Melanocyte of skin (primary cell): ENCODE results near the gene CUZD1. TPM values are rescaled to one million over a fixed set of nuclear protein-coding genes. Genes with fewer than 3 reads are reported as not detected.

Experiments used
- total RNA-seq, 2 donors: library from RNA; depleted of rRNA; stranded (reverse); fragments of >200 nt; gene quantifications; 2 replicates each; pipeline ENCODE4 v1.2.3, GENCODE V29; 2012

CUZD1 gene, protein sequence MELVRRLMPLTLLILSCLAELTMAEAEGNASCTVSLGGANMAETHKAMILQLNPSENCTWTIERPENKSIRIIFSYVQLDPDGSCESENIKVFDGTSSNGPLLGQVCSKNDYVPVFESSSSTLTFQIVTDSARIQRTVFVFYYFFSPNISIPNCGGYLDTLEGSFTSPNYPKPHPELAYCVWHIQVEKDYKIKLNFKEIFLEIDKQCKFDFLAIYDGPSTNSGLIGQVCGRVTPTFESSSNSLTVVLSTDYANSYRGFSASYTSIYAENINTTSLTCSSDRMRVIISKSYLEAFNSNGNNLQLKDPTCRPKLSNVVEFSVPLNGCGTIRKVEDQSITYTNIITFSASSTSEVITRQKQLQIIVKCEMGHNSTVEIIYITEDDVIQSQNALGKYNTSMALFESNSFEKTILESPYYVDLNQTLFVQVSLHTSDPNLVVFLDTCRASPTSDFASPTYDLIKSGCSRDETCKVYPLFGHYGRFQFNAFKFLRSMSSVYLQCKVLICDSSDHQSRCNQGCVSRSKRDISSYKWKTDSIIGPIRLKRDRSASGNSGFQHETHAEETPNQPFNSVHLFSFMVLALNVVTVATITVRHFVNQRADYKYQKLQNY
- total RNA-seq: under 1 TPM; under 0.01 to 0.33 TPM

DNA sequence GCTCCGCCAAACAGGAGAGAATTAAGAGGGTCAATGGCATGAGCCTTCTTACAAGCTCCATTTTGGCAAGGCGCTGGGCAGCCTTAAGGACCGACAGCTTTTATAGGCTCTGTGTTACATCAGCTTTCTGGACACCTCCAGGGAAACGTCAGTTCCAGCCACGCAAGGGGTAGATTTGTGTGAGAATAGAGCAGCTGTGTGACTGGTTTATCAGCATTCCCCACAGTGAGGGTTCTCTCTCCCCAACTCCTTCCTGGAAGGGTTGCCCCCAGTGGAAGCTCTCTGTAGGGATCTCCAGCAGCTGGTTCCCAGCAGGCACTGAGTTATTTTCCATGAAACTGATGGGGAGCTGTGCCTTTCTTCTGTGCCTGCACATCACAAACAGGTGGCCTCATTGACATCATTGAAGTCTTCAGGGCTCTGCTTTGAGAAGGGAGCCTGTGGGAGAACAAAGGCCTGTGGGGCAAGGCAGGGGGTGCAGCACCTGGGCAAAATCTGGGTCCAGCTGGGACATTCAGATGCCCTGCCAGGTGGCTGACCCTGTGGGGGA, at the start of gene CUZD1:
Gene CUZD1 (minus strand): TSS at position 75 of the 550 bp plus-strand sequence. CDS start 14 bp downstream, at position 61.

DNA sequence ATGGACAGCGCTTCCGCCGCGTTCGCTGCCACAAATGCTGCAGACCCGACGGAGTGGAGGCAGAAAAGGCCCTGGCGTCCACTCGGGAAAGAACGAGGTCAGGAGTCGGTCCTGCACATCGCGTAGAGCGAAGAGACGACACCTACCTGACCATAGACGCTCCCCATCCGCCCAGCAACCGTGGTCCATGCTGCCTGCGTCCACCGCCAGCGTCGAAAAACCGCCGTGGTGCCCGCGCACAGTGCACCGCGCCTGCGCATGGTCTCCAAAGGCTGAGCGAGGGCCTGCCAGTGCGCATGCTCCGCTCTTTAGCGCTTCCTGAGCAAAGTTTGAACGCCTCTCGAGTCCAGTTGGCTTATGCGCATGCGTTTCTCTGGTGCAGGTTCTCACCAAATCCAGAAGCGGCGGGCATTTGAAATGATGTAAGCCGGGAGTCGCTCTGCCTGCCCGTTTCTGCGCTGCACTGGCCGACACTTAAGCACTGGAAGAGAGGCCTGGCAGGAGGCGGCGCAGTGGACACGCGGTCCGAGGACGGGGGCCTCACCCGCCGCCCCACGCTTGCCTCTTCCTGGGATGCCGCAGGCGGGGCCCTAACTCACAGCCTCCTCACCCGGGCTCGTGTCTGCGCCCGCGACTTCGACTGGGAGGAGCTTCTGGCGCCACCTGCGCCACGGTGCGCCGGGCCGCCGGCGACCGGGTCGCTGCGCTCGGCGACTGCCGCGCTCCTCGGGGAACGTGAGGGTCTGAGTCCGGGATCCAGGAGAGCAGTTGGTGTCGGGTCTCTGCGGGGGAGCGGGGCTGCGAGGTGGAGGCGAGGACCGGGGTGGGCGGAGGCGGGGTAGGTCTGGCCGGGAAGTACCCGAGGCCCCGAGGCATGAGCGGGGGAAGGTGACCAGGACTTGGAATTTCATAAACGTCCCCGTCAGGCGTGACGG, 33.9 kb upstream of the CUZD1 start, which contains the start of gene FAM24B:
Gene FAM24B (minus strand): TSS at position 243 of the 935 bp plus-strand sequence. CDS start 29,066 bp downstream, outside the sequence.

Other genes with a start within 250 kb of the CUZD1 start
- gene C10orf120, start 146.0 kb downstream of the CUZD1 start, total RNA-seq: not detected
- gene FAM24B, start 33.7 kb upstream of the CUZD1 start, total RNA-seq: 1 to 10 TPM in 1 of 2 donors, under 1 TPM in 1; 0.69 to 3.3 TPM
- not detected for gene FAM24A, start 64.8 kb upstream of the CUZD1 start, total RNA-seq
- gene C10orf88, start 108.4 kb upstream of the CUZD1 start, total RNA-seq: 10 to 100 TPM in 1 of 2 donors, 1 to 10 TPM in 1; 6.2 to 12.0 TPM
- gene PSTK, start 134.5 kb upstream of the CUZD1 start, total RNA-seq: 1 to 10 TPM; 4.5 to 5.0 TPM
- gene IKZF5, start 162.9 kb upstream of the CUZD1 start, total RNA-seq: 1 to 10 TPM; 3.0 to 3.8 TPM
- gene ACADSB, start 163.1 kb upstream of the CUZD1 start, total RNA-seq: 1 to 10 TPM; 8.0 to 9.3 TPM